OCI-M2 (cell line): ENCODE data around the gene MRPL36.
"Not testable (repeated sequence)": the region's sequence is repeated elsewhere in the genome, so short reads cannot be mapped to it uniquely, and the experiment has no call there.

Experiments used
- DNase-seq: peaks from one replicate; lab custom pipeline; 2025; ENCODE audit not compliant: unreplicated experiment; lab: John Stamatoyannopoulos, UW

MRPL36 gene

GRCh38 chr5:1799602-1800471 is at the start of gene MRPL36:
TSS of gene MRPL36 (minus strand) at chr5:1799837. CDS start at chr5:1798935, 902 bp downstream.
- peak; percentile 13 for DNase-seq

DNA sequence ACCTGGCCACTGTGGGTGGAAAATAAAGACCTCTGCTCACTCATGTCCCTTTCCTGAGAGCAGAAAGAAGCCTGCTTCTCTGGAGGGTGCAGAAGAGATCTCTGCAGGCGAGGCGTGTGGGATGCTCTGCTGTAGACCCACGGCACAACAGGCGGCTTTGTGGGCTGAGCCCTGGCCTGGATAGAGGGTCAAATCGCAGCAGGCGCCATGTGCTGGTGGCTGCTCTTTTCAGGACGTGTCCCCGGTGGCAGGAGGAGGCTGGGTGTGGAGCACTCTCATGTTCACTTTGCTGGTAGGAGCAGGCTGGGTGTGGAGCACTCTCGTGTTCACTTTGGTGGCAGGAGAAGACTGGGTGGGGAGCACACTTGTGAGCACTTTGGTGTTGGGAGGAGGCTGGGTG is 48.0 kb upstream of the MRPL36 start:
- no peak for DNase-seq

- DNase-seq: no peak
Measured at GRCh38 chr5:1847056-1847455, 47.4 kb upstream of the MRPL36 start.

DNA sequence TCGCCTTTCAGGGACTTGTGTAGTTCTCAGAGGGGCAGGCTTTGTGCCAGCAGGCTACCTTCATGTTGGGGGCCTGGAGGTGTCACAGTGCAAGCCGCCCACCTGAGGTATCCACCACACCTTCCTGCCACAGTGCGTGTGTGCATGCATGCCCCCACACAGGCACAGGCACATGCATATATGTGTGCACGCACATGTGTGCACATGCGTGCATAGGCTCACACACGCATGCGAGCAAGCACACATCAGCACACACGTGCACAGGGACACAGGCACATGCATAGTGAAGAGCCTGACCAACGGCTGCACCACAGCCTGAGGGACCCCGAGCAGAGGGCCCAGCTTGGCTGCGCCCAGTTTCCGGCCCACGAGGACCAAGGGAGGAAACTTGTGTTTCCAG is 46.9 kb upstream of the MRPL36 start:
- DNase-seq: no peak

DNA sequence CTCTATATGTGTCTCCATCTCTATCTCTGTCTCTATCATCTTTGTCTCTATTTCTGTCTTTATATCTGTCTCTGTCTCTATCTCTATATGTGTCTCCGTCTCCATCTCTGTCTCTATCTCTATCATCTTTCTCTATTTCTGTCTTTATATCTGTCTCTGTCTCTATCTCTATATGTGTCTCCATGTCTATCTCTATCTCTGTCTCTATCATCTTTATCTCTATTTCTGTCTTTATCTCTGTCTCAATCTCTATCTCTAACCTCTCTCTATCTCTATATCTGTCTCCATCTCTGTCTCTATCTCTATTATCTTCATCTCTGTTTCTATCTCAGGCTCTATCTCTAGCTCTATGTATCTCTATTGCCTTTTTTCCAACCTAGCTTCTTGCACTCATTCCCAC is 46.1 kb upstream of the MRPL36 start:
- no peak for DNase-seq

- no peak for DNase-seq
Measured at GRCh38 chr5:1844708-1845436, 45.2 kb upstream of the MRPL36 start.

GRCh38 chr5:1843761-1844160 is 44.1 kb upstream of the MRPL36 start:
- not testable (repeated sequence) for DNase-seq

GRCh38 chr5:1842004-1842819 is 42.6 kb upstream of the MRPL36 start:
- no peak for DNase-seq

GRCh38 chr5:1840741-1841521 is 41.3 kb upstream of the MRPL36 start:
- no peak for DNase-seq

GRCh38 chr5:1840071-1840547 is 40.5 kb upstream of the MRPL36 start:
- DNase-seq: no peak

GRCh38 chr5:1838013-1838412 is 38.4 kb upstream of the MRPL36 start:
- DNase-seq: no peak

GRCh38 chr5:1836891-1837880 is 37.5 kb upstream of the MRPL36 start:
- DNase-seq: no peak

DNA sequence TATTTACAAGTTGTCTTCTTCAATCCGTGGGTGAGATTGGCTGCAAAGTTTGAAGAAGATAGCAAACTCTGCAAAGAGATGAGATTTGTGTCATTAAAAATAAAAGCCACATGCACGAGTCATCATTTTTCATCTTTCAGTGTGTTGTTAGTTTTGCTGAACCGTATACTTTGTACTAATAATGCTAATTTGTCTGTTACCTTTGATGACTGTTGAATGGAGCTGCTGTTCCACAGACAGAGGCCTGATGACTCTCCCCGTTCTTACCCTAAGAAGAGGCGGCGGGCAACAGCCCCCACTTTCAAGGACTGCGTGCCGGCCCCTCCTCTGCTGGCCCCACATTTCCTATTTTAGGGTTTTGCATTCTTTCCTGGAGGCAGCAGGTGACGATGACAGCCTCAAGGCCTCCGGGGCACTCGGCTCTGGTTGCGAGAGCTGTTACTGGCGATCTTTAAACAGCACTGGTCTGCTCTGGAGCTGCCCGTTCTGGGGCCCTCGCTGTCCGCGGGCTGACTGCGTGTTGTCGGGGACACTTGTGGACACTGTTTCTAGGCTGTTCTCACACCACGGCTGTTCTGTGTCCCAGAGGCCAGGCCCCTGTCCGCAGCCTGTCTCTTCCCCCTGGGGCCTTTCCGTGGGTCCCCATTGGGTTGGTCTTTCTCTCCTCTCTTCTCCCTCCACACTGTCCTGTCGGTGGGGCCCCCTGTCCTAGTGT is 36.7 kb upstream of the MRPL36 start:
- DNase-seq: no peak

DNA sequence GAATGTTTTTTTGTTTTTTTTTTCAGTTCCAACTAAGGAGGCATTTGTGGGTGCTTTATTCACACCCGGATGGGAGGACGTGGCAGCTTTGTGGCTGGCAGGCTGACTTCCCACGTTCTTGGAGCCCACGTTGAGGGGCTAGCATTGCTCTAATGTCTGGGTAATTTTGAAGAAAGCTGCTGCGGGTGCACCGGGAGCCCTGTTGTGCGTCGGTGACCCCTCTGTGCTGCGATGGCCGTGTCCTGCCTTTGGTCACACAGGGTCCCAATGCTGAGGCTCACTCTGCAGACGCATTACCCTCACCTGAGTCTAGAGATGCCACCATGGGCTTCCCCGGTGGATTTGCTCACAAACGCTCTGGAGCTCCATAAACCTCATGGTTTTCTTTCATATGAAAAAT is 35.8 kb upstream of the MRPL36 start:
- DNase-seq: no peak

- DNase-seq: no peak
Measured at GRCh38 chr5:1834721-1835429, 35.2 kb upstream of the MRPL36 start.

DNA sequence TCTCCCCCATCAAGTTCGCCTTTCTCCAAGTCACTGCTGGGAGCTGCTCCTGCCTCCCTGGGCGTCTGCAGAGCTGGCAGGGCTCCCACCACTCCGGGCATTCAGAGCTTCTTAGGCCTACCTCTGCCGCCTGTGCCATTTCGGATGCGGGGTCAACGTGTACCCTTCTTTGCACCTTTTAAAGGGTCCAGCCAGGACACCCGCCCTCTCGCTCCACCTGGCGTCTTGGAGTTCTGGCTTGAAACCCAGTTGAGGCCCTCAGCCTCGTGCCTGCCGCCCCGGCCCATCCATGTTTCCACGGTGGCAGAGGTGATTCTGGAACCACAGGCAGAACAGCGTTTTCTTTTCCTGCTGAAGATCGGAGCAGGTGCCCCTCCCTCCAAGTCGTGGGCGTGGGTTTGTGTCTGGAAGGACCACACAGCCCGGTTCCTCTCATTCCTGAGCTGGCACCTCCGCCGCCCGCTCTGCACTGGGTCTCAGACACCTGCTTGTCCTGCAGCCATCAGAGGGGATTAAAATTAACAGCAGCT is 34.5 kb upstream of the MRPL36 start:
- no peak for DNase-seq

DNA sequence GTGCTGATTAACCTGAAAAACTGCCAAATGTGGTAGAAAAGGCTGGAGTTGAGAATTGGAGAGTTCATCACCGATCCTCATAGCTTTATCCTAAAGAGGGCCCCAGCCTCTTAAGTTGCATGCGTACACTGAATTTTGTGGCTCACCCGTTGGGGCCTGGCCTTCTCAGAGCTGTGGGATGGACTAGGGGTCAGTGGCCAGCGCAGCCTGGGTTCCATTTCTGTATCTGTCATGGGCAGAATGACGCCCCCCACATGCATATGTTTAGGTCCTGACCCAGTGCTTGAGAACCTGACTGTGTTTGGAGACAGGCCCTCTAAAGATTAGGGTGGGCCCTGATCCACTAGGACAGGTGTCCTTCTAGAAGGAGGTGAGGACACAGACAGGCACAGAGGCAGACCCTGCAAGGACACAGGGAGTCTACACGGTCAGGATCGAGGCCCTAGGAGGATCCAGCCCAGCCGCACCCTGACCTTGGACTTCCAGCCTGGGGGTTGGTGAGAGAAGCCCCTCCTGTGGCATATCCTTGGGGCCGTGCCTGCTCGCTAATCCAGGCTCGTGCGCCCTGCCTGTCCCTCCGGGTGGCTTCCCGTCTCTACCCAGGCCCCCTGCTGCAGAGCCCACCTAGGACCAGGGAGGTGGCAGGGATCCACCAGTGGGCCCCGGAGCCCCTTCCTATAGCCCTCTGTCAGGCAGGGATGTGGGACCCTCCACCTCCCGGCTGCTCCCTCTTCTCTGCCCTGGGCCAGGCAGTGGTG is 33.8 kb upstream of the MRPL36 start:
- no peak for DNase-seq
